Activated naive CD4-positive, alpha-beta T cell treated with anti-CD3 and anti-CD28 coated beads, Interleukin-2, amount 10 ng/mL, durations not matched to agents 7 days and 5 days (primary cell): ENCODE results near the gene SLC1A1.
"Not testable (repeated sequence)": the region's sequence is repeated elsewhere in the genome, so short reads cannot be mapped to it uniquely, and the experiment has no call there.

Experiments used
- CTCF ChIA-PET: fragments of 350-600 bp; sonication (Branson Sonifier 250); formaldehyde crosslinking; loops from one replicate; lab custom pipeline; 2021; ENCODE audit warnings: antibody characterized with exemption; lab: Charles Lee
- DNase-seq: peaks from one replicate; pipeline ENCODE4 v3.0.0-alpha.2; 2020
- H3K27ac Mint-ChIP-seq: one replicate; pipeline ENCODE4 v1.8.0; 2021; ENCODE audit warnings: mild to moderate bottlenecking, moderate library complexity, mixed read lengths
- H3K27me3 Mint-ChIP-seq: one replicate; pipeline ENCODE4 v1.8.0; 2021; ENCODE audit warnings: mild to moderate bottlenecking, mixed read lengths
- H3K36me3 Mint-ChIP-seq: one replicate; pipeline ENCODE4 v1.8.0; 2021; ENCODE audit warnings: mixed read lengths
- H3K4me1 Mint-ChIP-seq: one replicate; pipeline ENCODE4 v1.8.0; 2021; ENCODE audit warnings: mixed read lengths
- H3K4me3 Mint-ChIP-seq: one replicate; pipeline ENCODE4 v1.8.0; 2021; ENCODE audit warnings: mild to moderate bottlenecking, moderate library complexity, mixed read lengths
- H3K9me3 Mint-ChIP-seq: one replicate; pipeline ENCODE4 v1.8.0; 2021; ENCODE audit warnings: mixed read lengths

SLC1A1 gene

GRCh38 chr9:4588721-4589120 is 98.5 kb downstream of the SLC1A1 start:
- CTCF ChIA-PET = interaction anchor here (0.8 kb wide), 1 partner anchor 50 kb away, joined by 3 read pairs; no protein-coding TSS in a partner anchor
- no peak for DNase-seq
- Mint-ChIP-seq H3K4me3 (no peak overlapping the region), H3K9me3 (no peaks in the 10 kb centered on the region), H3K4me1 (no peaks in the 10 kb centered on the region), H3K27ac (no peak overlapping the region), H3K36me3 (no peaks in the 10 kb centered on the region), H3K27me3 (peaks cover 11% of the 10 kb centered on the region)

- Mint-ChIP-seq H3K36me3 (no peaks in the 10 kb centered on the region), H3K4me3 (no peak overlapping the region), H3K27ac (no peak overlapping the region), H3K9me3 (no peaks in the 10 kb centered on the region), H3K27me3 (no peaks in the 10 kb centered on the region), H3K4me1 (peaks cover 5% of the 10 kb centered on the region)
- CTCF ChIA-PET = no interaction called here
- DNase-seq = no peak
Observed at GRCh38 chr9:4590430-4591122, 100.3 kb downstream of the SLC1A1 start.

- Mint-ChIP-seq H3K4me1 (peaks cover 8% of the 10 kb centered on the region), H3K36me3 (no peaks in the 10 kb centered on the region), H3K4me3 (no peak overlapping the region), H3K9me3 (no peaks in the 10 kb centered on the region), H3K27me3 (no peaks in the 10 kb centered on the region), H3K27ac (no peak overlapping the region)
- CTCF ChIA-PET = interaction anchor here (1.1 kb wide), 1 partner anchor 19 kb away, joined by 3 read pairs; no protein-coding TSS in a partner anchor
- no peak for DNase-seq
Observed at GRCh38 chr9:4591123-4591500, 100.8 kb downstream of the SLC1A1 start.

GRCh38 chr9:4592295-4592694 is 102.0 kb downstream of the SLC1A1 start:
- DNase-seq = no peak
- CTCF ChIA-PET = no interaction called here
- H3K9me3 Mint-ChIP-seq = no peaks in the 10 kb centered on the region
- H3K4me1 Mint-ChIP-seq = peaks cover 18% of the 10 kb centered on the region
- no peak overlapping the region for H3K4me3 Mint-ChIP-seq
- H3K27me3 Mint-ChIP-seq = no peaks in the 10 kb centered on the region
- H3K27ac Mint-ChIP-seq = no peak overlapping the region
- no peaks in the 10 kb centered on the region for H3K36me3 Mint-ChIP-seq

- no peaks in the 10 kb centered on the region for H3K36me3 Mint-ChIP-seq
- no peak overlapping the region for H3K4me3 Mint-ChIP-seq
- no peak overlapping the region for H3K27ac Mint-ChIP-seq
- H3K27me3 Mint-ChIP-seq = no peaks in the 10 kb centered on the region
- no peaks in the 10 kb centered on the region for H3K9me3 Mint-ChIP-seq
- DNase-seq = no peak
- CTCF ChIA-PET = no interaction called here
- peaks cover 20% of the 10 kb centered on the region for H3K4me1 Mint-ChIP-seq
Observed at GRCh38 chr9:4592886-4593285, 102.6 kb downstream of the SLC1A1 start.

GRCh38 chr9:4594545-4594944 is 104.3 kb downstream of the SLC1A1 start:
- H3K27ac Mint-ChIP-seq = no peak overlapping the region
- peaks cover 23% of the 10 kb centered on the region for H3K4me1 Mint-ChIP-seq
- H3K9me3 Mint-ChIP-seq = no peaks in the 10 kb centered on the region
- no peaks in the 10 kb centered on the region for H3K27me3 Mint-ChIP-seq
- CTCF ChIA-PET = no interaction called here
- DNase-seq = no peak
- H3K4me3 Mint-ChIP-seq = no peak overlapping the region
- H3K36me3 Mint-ChIP-seq = no peaks in the 10 kb centered on the region

GRCh38 chr9:4594994-4595393 is 104.7 kb downstream of the SLC1A1 start:
- no peak for DNase-seq
- CTCF ChIA-PET = no interaction called here
- Mint-ChIP-seq H3K36me3 (no peaks in the 10 kb centered on the region), H3K27ac (no peak overlapping the region), H3K9me3 (no peaks in the 10 kb centered on the region), H3K4me1 (peaks cover 26% of the 10 kb centered on the region), H3K27me3 (no peaks in the 10 kb centered on the region), H3K4me3 (no peak overlapping the region)

GRCh38 chr9:4596165-4596922 is 106.1 kb downstream of the SLC1A1 start:
- CTCF ChIA-PET = no interaction called here

GRCh38 chr9:4600368-4600767 is 110.1 kb downstream of the SLC1A1 start:
- Mint-ChIP-seq H3K9me3 (peaks cover 5% of the 10 kb centered on the region), H3K27me3 (no peaks in the 10 kb centered on the region), H3K36me3 (no peaks in the 10 kb centered on the region), H3K4me1 (peaks cover 48% of the 10 kb centered on the region), H3K27ac (peak overlapping the region; percentile 81), H3K4me3 (no peak overlapping the region)
- CTCF ChIA-PET = interaction anchor here (0.6 to 1.0 kb wide), 2 partner anchors 43 to 325 kb away, joined by 3 to 5 read pairs; no protein-coding TSS in a partner anchor
- no peak for DNase-seq

More at GRCh38 chr9:4596165-4596922, 106.1 kb downstream of the SLC1A1 start:
- DNase-seq = peak; percentile 76
- Mint-ChIP-seq H3K4me3 (no peak overlapping the region), H3K36me3 (no peaks in the 10 kb centered on the region), H3K9me3 (no peaks in the 10 kb centered on the region), H3K4me1 (peaks cover 38% of the 10 kb centered on the region), H3K27ac (peak overlapping the region; percentile 90), H3K27me3 (no peaks in the 10 kb centered on the region)

- Mint-ChIP-seq H3K36me3 (no peaks in the 10 kb centered on the region), H3K9me3 (peaks cover 5% of the 10 kb centered on the region), H3K4me3 (no peak overlapping the region), H3K4me1 (peaks cover 29% of the 10 kb centered on the region), H3K27ac (no peak overlapping the region), H3K27me3 (no peaks in the 10 kb centered on the region)
- DNase-seq = no peak
- CTCF ChIA-PET = interaction anchor here (0.9 to 2.9 kb wide), 8 partner anchors 8 to 287 kb away, joined by 3 to 15 read pairs (median 6); no protein-coding TSS in a partner anchor
Observed at GRCh38 chr9:4603830-4604229, 113.6 kb downstream of the SLC1A1 start.

- CTCF ChIA-PET = interaction anchor here (0.6 to 1.9 kb wide), 14 partner anchors 12 to 628 kb away, joined by 3 to 15 read pairs (median 4); no protein-coding TSS in a partner anchor
- Mint-ChIP-seq H3K27me3 (no peaks in the 10 kb centered on the region), H3K9me3 (peaks cover 7% of the 10 kb centered on the region), H3K4me3 (no peak overlapping the region), H3K27ac (peak overlapping the region; percentile 45), H3K36me3 (no peaks in the 10 kb centered on the region), H3K4me1 (peaks cover 29% of the 10 kb centered on the region)
- DNase-seq = peak; percentile 75
Observed at GRCh38 chr9:4604678-4605095, 114.4 kb downstream of the SLC1A1 start.

- DNase-seq = peak; percentile 74
- H3K4me3 Mint-ChIP-seq, H3K27me3 Mint-ChIP-seq, H3K9me3 Mint-ChIP-seq, H3K36me3 Mint-ChIP-seq: not testable (repeated sequence)
- H3K27ac Mint-ChIP-seq = peak overlapping the region; percentile 70
- peaks cover 16% of the 10 kb centered on the region for H3K4me1 Mint-ChIP-seq
- CTCF ChIA-PET = interaction anchor here (1.4 kb wide), 1 partner anchor 627 kb away, joined by 3 read pairs; no protein-coding TSS in a partner anchor
Observed at GRCh38 chr9:4606033-4606432, 115.8 kb downstream of the SLC1A1 start.

GRCh38 chr9:4614627-4615026 is 124.4 kb downstream of the SLC1A1 start:
- CTCF ChIA-PET = no interaction called here
- no peak overlapping the region for H3K4me3 Mint-ChIP-seq

GRCh38 chr9:4615251-4615650 is 125.0 kb downstream of the SLC1A1 start:
- Mint-ChIP-seq H3K9me3 (peaks cover 3% of the 10 kb centered on the region), H3K27me3 (peaks cover 3% of the 10 kb centered on the region), H3K27ac (no peak overlapping the region), H3K4me3 (no peak overlapping the region), H3K4me1 (peaks cover 20% of the 10 kb centered on the region), H3K36me3 (no peaks in the 10 kb centered on the region)
- no peak for DNase-seq
- CTCF ChIA-PET = interaction anchor here (2.7 kb wide), 1 partner anchor 11 kb away, joined by 6 read pairs; no protein-coding TSS in a partner anchor

More at GRCh38 chr9:4614627-4615026, 124.4 kb downstream of the SLC1A1 start:
- Mint-ChIP-seq H3K27ac (no peak overlapping the region), H3K4me1 (peaks cover 14% of the 10 kb centered on the region), H3K36me3 (no peaks in the 10 kb centered on the region), H3K9me3 (peaks cover under 1% of the 10 kb centered on the region), H3K27me3 (peaks cover 3% of the 10 kb centered on the region)
- no peak for DNase-seq
